Natural killer cell (primary cell): ENCODE measurements around the gene PCDH9. TPM values are rescaled to one million over a fixed set of nuclear protein-coding genes. Genes with fewer than 3 reads are reported as not detected.

Experiments used
- ATAC-seq, 3 donors: fragments of 150-1000 bp in 2 of 3; fragments of 200-7000 bp in 1 of 3; cut with Tn5 transposase; 1 replicate in 1 of 3; 2 replicates in 2 of 3; pipeline ENCODE4 v1.10.0; 2021; ENCODE audit warnings: mild to moderate bottlenecking in 2 of 3, moderate library complexity in 2 of 3
- DNase-seq, 2 donors: peaks; one replicate each; pipeline versions ENCODE4 v3.0.0 to v3.0.0-alpha.2; 2013 to 2021; ENCODE audit warnings: mixed read lengths in 1 of 2
- H3K27ac ChIP-seq: one replicate; pipeline ENCODE4 v1.5.1; 2013; ENCODE audit warnings: mild to moderate bottlenecking, low read length
- H3K27me3 ChIP-seq: one replicate; pipeline ENCODE4 v1.6.1; 2013; ENCODE audit warnings: low read length; ENCODE audit not compliant: control insufficient read depth, insufficient read depth
- H3K36me3 ChIP-seq: one replicate; pipeline ENCODE4 v1.6.1; 2013; ENCODE audit warnings: low read length; ENCODE audit not compliant: control insufficient read depth, insufficient read depth
- H3K4me1 ChIP-seq: one replicate; pipeline ENCODE4 v1.6.1; 2013; ENCODE audit warnings: low read length; ENCODE audit not compliant: control insufficient read depth, insufficient read depth
- H3K4me3 ChIP-seq: one replicate; pipeline ENCODE4 v1.5.1; 2013; ENCODE audit warnings: low read length
- H3K9me3 ChIP-seq: one replicate; pipeline ENCODE4 v1.6.1; 2013; ENCODE audit warnings: low read length; ENCODE audit not compliant: control insufficient read depth, insufficient read depth
- H3K27ac Mint-ChIP-seq, 2 donors: one replicate each; pipeline ENCODE4 v1.8.0; 2022; ENCODE audit warnings: mild to moderate bottlenecking in 2 of 2, mixed read lengths in 2 of 2, moderate library complexity in 1 of 2
- H3K27me3 Mint-ChIP-seq, 2 donors: one replicate each; pipeline ENCODE4 v1.8.0; 2022; ENCODE audit warnings: low read depth in 2 of 2, mixed read lengths in 2 of 2
- H3K36me3 Mint-ChIP-seq: one replicate; pipeline ENCODE4 v1.8.0; 2022; ENCODE audit warnings: mixed read lengths
- H3K4me1 Mint-ChIP-seq, 2 donors: one replicate each; pipeline ENCODE4 v1.8.0; 2022; ENCODE audit warnings: mixed read lengths in 2 of 2
- H3K4me3 Mint-ChIP-seq: one replicate; pipeline ENCODE4 v1.8.0; 2022; ENCODE audit warnings: mild to moderate bottlenecking, moderate library complexity, mixed read lengths
- H3K9me3 Mint-ChIP-seq, 2 donors: one replicate each; pipeline ENCODE4 v1.8.0; 2022; ENCODE audit warnings: mixed read lengths in 2 of 2
- WGBS: methylation state at CpG from one replicate; pipeline ENCODE4 v1.1.7; 2013; ENCODE audit warnings: missing lambda C conversion rate; ENCODE audit not compliant: insufficient coverage; 5-methylcytosine and 5-hydroxymethylcytosine counted together
- intact Hi-C: fragments of 100-400 bp; cut with micrococcal nuclease; formaldehyde crosslinking; loops from one replicate; pipeline ENCODE4 v1.14.2; 2022
- total RNA-seq, 4 donors: library from RNA; stranded (reverse); fragments of 120-200 nt in 1 of 4; gene quantifications; one replicate each; pipeline versions ENCODE4 v1.2.3 to v1.2.4, GENCODE V29; 2013 to 2022
- TF ChIP-seq, protein P1 (sequence below): fragments of 200-600 bp; IDR thresholded peaks from one replicate; pipeline ENCODE4 v1.8.0; 2022; ENCODE audit warnings: antibody characterized with exemption

Gene PCDH9
- total RNA-seq, 3 donors from 2014 or later (not counting 1 experiment from before 2014, with no cell fraction given), result 0.43 to 1.5 (median 0.68) TPM

- Histone ChIP-seq H3K9me3 (no peaks in the 10 kb centered on the region), H3K4me3 (no peak overlapping the region), H3K36me3 (no peaks in the 10 kb centered on the region), H3K27ac (no peak overlapping the region), H3K27me3 (no peaks in the 10 kb centered on the region), H3K4me1 (no peaks in the 10 kb centered on the region)
- intact Hi-C loops, result no loop called here
- H3K36me3 Mint-ChIP-seq, result no peaks in the 10 kb centered on the region
- H3K27ac Mint-ChIP-seq, result no peak overlapping the region
- no peaks in the 10 kb centered on the region for H3K27me3 Mint-ChIP-seq
- no peak overlapping the region for H3K4me3 Mint-ChIP-seq
- H3K9me3 Mint-ChIP-seq, result peaks cover 0 to 5% of the 10 kb centered on the region in 2 donors
- no peak for ATAC-seq
- TF ChIP-seq, protein P1, sequence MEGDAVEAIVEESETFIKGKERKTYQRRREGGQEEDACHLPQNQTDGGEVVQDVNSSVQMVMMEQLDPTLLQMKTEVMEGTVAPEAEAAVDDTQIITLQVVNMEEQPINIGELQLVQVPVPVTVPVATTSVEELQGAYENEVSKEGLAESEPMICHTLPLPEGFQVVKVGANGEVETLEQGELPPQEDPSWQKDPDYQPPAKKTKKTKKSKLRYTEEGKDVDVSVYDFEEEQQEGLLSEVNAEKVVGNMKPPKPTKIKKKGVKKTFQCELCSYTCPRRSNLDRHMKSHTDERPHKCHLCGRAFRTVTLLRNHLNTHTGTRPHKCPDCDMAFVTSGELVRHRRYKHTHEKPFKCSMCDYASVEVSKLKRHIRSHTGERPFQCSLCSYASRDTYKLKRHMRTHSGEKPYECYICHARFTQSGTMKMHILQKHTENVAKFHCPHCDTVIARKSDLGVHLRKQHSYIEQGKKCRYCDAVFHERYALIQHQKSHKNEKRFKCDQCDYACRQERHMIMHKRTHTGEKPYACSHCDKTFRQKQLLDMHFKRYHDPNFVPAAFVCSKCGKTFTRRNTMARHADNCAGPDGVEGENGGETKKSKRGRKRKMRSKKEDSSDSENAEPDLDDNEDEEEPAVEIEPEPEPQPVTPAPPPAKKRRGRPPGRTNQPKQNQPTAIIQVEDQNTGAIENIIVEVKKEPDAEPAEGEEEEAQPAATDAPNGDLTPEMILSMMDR, result no peak
- DNase-seq, result no peak
- H3K4me1 Mint-ChIP-seq, result no peaks in the 10 kb centered on the region
- 81% methylated on average over 2 of the region's 2 CpGs for WGBS
Observed at GRCh38 chr13:66459143-66459542, 771.0 kb downstream of the PCDH9 start.

DNA sequence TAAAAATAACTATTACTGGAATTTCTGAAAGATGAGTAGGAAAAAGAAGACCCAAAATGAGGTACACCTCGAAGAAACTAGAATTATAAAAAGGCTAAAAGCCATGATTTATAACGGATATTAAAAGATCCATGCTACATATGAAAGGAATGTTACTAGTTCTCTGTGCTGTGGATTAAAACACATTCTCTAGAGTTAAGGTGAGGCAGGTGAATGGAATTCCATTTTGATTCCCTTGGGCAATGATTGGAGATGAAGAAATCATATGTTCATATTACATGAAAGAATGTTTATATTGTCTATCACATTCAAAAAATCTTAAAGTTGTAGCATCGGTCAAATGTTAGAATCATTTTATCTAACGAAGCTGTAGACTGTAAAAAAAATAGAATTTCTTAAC lies 783.7 kb downstream of the PCDH9 start:
- ATAC-seq (no peak), DNase-seq (no peak)
- Histone ChIP-seq H3K36me3 (no peaks in the 10 kb centered on the region), H3K4me1 (no peaks in the 10 kb centered on the region), H3K9me3 (no peaks in the 10 kb centered on the region), H3K27me3 (no peaks in the 10 kb centered on the region), H3K4me3 (no peak overlapping the region), H3K27ac (no peak overlapping the region)
- Mint-ChIP-seq H3K27me3 (no peaks in the 10 kb centered on the region), H3K9me3 (peaks cover 2 to 3% of the 10 kb centered on the region in 2 donors), H3K4me1 (no peaks in the 10 kb centered on the region), H3K4me3 (no peak overlapping the region), H3K27ac (no peak overlapping the region), H3K36me3 (no peaks in the 10 kb centered on the region)
- TF ChIP-seq, protein P1, result no peak
- intact Hi-C loops, result no loop called here
- 85% methylated on average over 2 of the region's 4 CpGs for WGBS

GRCh38 chr13:66443926-66444325 lies 786.2 kb downstream of the PCDH9 start:
- Mint-ChIP-seq H3K36me3 (no peaks in the 10 kb centered on the region), H3K27ac (no peak overlapping the region), H3K27me3 (no peaks in the 10 kb centered on the region), H3K4me3 (no peak overlapping the region), H3K9me3 (peaks cover 0 to 2% of the 10 kb centered on the region in 2 donors), H3K4me1 (no peaks in the 10 kb centered on the region)
- 100% methylated on average over 1 of the region's 1 CpG for WGBS
- intact Hi-C loops, result no loop called here
- Histone ChIP-seq H3K27me3 (no peaks in the 10 kb centered on the region), H3K4me1 (no peaks in the 10 kb centered on the region), H3K9me3 (no peaks in the 10 kb centered on the region), H3K27ac (no peak overlapping the region), H3K4me3 (no peak overlapping the region), H3K36me3 (no peaks in the 10 kb centered on the region)
- TF ChIP-seq, protein P1, result no peak
- DNase-seq, result no peak
- ATAC-seq, result no peak

DNA sequence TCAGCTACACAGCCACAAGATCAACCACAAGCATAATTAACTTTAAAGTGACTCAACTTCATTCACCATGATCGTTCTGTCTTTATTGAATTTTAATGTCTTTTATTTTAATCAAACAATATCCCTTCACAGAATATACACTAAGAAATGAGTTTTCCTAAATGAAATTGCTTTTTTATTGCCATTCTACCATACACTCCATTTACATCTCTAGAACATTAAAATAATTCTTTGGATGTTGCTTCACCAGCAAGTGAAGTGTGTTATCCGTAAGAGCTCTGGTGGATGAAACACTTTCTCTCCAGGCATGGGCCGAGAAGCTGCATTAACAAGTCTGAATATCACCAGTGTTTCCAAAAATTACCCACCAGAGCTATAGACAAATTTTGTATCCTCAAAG lies 789.2 kb downstream of the PCDH9 start:
- Histone ChIP-seq H3K4me3 (no peak overlapping the region), H3K9me3 (no peaks in the 10 kb centered on the region), H3K27me3 (no peaks in the 10 kb centered on the region), H3K4me1 (no peaks in the 10 kb centered on the region), H3K27ac (no peak overlapping the region), H3K36me3 (no peaks in the 10 kb centered on the region)
- Mint-ChIP-seq H3K27me3 (no peaks in the 10 kb centered on the region), H3K4me1 (no peaks in the 10 kb centered on the region), H3K27ac (no peak overlapping the region), H3K9me3 (peaks cover 2 to 3% of the 10 kb centered on the region in 2 donors), H3K4me3 (no peak overlapping the region), H3K36me3 (no peaks in the 10 kb centered on the region)
- ATAC-seq (no peak), DNase-seq (no peak)
- TF ChIP-seq, protein P1, result no peak
- 83% methylated on average over 1 of the region's 3 CpGs for WGBS
- intact Hi-C loops, result no loop called here
